ENCODE data around the gene ACMSD. TPM values are rescaled to one million over a fixed set of nuclear protein-coding genes. Genes with fewer than 3 reads are reported as not detected.

Gene ACMSD
- total and polyA plus RNA-seq, 10 of the 15 experiments (the other 5 are each of a cell fraction or from before 2014, with no cell fraction given), result 0.08 TPM; not detected in 9

GRCh38 chr2:134917888-134918525 is 79.6 kb downstream of the ACMSD start (continued):
- no peak for TF ChIP-seq USF1 (IDR thresholded peaks at IDR 0.05; ENCODE audit: borderline replicate concordance, extremely low read length, insufficient read depth, low read depth, low read length)
- peak; percentile 70 for TF ChIP-seq SMAD1 (IDR thresholded peaks at IDR 0.05; ENCODE audit: low read depth, partially characterized antibody)
- TF ChIP-seq CTCF (IDR thresholded peaks at IDR 0.05 in 2 of 3, conservative IDR thresholded peaks at IDR 0.05 in 1 of 3; ENCODE audit: control insufficient read depth in 2 of 3, extremely low read depth in 1 of 3, insufficient read depth in 1 of 3, low read depth in 3 of 3, low read length in 3 of 3), result peak in 2 of 3 experiments; percentile 4 to 29; a peak in 1 of 6 replicates
- TF ChIP-seq BCL11A (IDR thresholded peaks at IDR 0.05; ENCODE audit: low read depth, low read length), result no peak
- peak in 1 of 2 experiments; percentile 22; a peak in 1 of 3 replicates for TF ChIP-seq EGR1 (IDR thresholded peaks at IDR 0.05; ENCODE audit: borderline replicate concordance in 1 of 2, low read depth in 2 of 2, low read length in 2 of 2)
- peak; percentile 86 for TF ChIP-seq YY1 (IDR thresholded peaks at IDR 0.05; ENCODE audit: low read depth, low read length)
- 0 out of 2 replicates have a peak, but pooled peaks have one; percentile 7 for TF ChIP-seq IRF4 (IDR thresholded peaks at IDR 0.05; ENCODE audit: low read depth, low read length)
- TF ChIP-seq ZNF217 (IDR thresholded peaks at IDR 0.05), result 0 out of 2 replicates have a peak, but pooled peaks have one; percentile 16
- no peak for TF ChIP-seq ZBTB4 (CRISPR knock-in tag; IDR thresholded peaks at IDR 0.05)
- peak; percentile 35 for TF ChIP-seq E2F8 (IDR thresholded peaks at IDR 0.05; ENCODE audit: low read depth, partially characterized antibody)
- TF ChIP-seq ZBTB40 (IDR thresholded peaks at IDR 0.05; ENCODE audit: borderline replicate concordance), result peak; percentile 68

Data from GM12878 (cell line).